ENCODE data around the gene PGBD5. TPM values are rescaled to one million over a fixed set of nuclear protein-coding genes. Genes with fewer than 3 reads are reported as not detected.

Gene PGBD5
- total and polyA plus RNA-seq, 2 of the 13 experiments (the other 11 are each of a cell fraction or from before 2014, with no cell fraction given): 0.04 to 0.13 TPM

- ChIA-PET POLR2A (no interaction called here), CTCF (ENCODE audit: low intra/inter-chr PET ratio, low total read pairs) (no interaction called here)
- Histone ChIP-seq H2AFZ (ENCODE audit: low read length) (no peak overlapping the region), H3K4me3 (replicated peaks in 1 of 3; ENCODE audit: insufficient read depth in 1 of 3, low read depth in 2 of 3, low read length in 3 of 3) (no peak overlapping the region), H3K9ac (ENCODE audit: insufficient read depth, low read depth, low read length) (no peak overlapping the region), H3K36me3 (replicated peaks in 1 of 2; ENCODE audit: control insufficient read depth in 1 of 2, insufficient read depth in 2 of 2, low read length in 2 of 2) (no peaks in the 10 kb centered on the region), H3K27ac (ENCODE audit: extremely low read length, insufficient read depth, low read length) (no peak overlapping the region), H3K79me2 (ENCODE audit: insufficient read depth, low read length) (no peaks in the 10 kb centered on the region), H4K20me1 (ENCODE audit: insufficient read depth, low read length) (no peaks in the 10 kb centered on the region), H3K4me2 (ENCODE audit: low read depth, low read length) (no peak overlapping the region), H3K4me1 (ENCODE audit: insufficient read depth, low read length) (peaks cover 18% of the 10 kb centered on the region), H3K9me3 (ENCODE audit: low read length) (peaks cover 13% of the 10 kb centered on the region), H3K27me3 (ENCODE audit: control insufficient read depth in 1 of 2, insufficient read depth in 2 of 2, low read length in 2 of 2) (peaks cover 0 to 9% of the 10 kb centered on the region in 2 experiments; a peak in 2 of 5 replicates)
- intact Hi-C loops (cut with micrococcal nuclease; ENCODE audit: unreplicated experiment): no loop called here
- WGBS (ENCODE audit: low lambda C conversion rate): 0% methylated on average over 1 of the region's 8 CpGs
- no peak for DNase-seq (ENCODE audit: low spot score)
- in situ Hi-C loops (cut with HindIII; ENCODE audit: extremely low pct_ligation_motif_present, low pct_unique_long_range_greater_than_20kb): no loop called here
- FAIRE-seq: no peak
- TF ChIP-seq MXD3 (CRISPR knock-in tag; IDR thresholded peaks at IDR 0.05): no peak
- no peak for TF ChIP-seq KDM2A (CRISPR knock-in tag; IDR thresholded peaks at IDR 0.05; ENCODE audit: borderline replicate concordance, low read depth)
- TF ChIP-seq KDM1A (CRISPR knock-in tag; IDR thresholded peaks at IDR 0.05): no peak
- no peak for TF ChIP-seq ATF1 (CRISPR knock-in tag; IDR thresholded peaks at IDR 0.05)
- TF ChIP-seq JDP2 (CRISPR knock-in tag; IDR thresholded peaks at IDR 0.05; ENCODE audit: borderline replicate concordance): no peak
- ATAC-seq: no peak
- no TSS peak for BruUV-seq (replicated peaks)
Measured at GRCh38 chr1:230377324-230377723, 48.8 kb downstream of the PGBD5 start.

GRCh38 chr1:230376296-230376695 is 49.8 kb downstream of the PGBD5 start:
- BruUV-seq (replicated peaks): no TSS peak
- WGBS (ENCODE audit: low lambda C conversion rate): no CpG with 5 or more reads among the region's 4 CpGs
- peaks cover 13% of the 10 kb centered on the region for H3K9me3 ChIP-seq (ENCODE audit: low read length)
- intact Hi-C loops (cut with micrococcal nuclease; ENCODE audit: unreplicated experiment): no loop called here
- H2AFZ ChIP-seq (ENCODE audit: low read length): no peak overlapping the region
- H3K9ac ChIP-seq (ENCODE audit: insufficient read depth, low read depth, low read length): no peak overlapping the region
- ATAC-seq: no peak
- no peak for DNase-seq (ENCODE audit: low spot score)
- POLR2A ChIA-PET: no interaction called here
- H3K4me1 ChIP-seq (ENCODE audit: insufficient read depth, low read length): peaks cover 8% of the 10 kb centered on the region
- in situ Hi-C loops (cut with HindIII; ENCODE audit: extremely low pct_ligation_motif_present, low pct_unique_long_range_greater_than_20kb): no loop called here
- H3K4me2 ChIP-seq (ENCODE audit: low read depth, low read length): no peak overlapping the region
- no peaks in the 10 kb centered on the region for H3K79me2 ChIP-seq (ENCODE audit: insufficient read depth, low read length)
- H3K27me3 ChIP-seq (ENCODE audit: control insufficient read depth in 1 of 2, insufficient read depth in 2 of 2, low read length in 2 of 2): peaks cover 0 to 9% of the 10 kb centered on the region in 2 experiments; a peak in 2 of 5 replicates
- no peaks in the 10 kb centered on the region for H3K36me3 ChIP-seq (replicated peaks in 1 of 2; ENCODE audit: control insufficient read depth in 1 of 2, insufficient read depth in 2 of 2, low read length in 2 of 2)
- TF ChIP-seq RBM39 (IDR thresholded peaks at IDR 0.05; ENCODE audit: low read depth, low read length, poor library complexity, severe bottlenecking): no peak
- TF ChIP-seq NR2F1 (CRISPR knock-in tag; IDR thresholded peaks at IDR 0.05): no peak
- no peak for TF ChIP-seq ZNF713 (CRISPR knock-in tag; IDR thresholded peaks at IDR 0.05)
- TF ChIP-seq TP53 (CRISPR knock-in tag; conservative IDR thresholded peaks at IDR 0.05): no peak
- TF ChIP-seq ZNF639 (CRISPR knock-in tag; conservative IDR thresholded peaks at IDR 0.05): no peak
- no peak for TF ChIP-seq ZFP91 (CRISPR knock-in tag; IDR thresholded peaks at IDR 0.05; ENCODE audit: borderline replicate concordance)
- no peak for TF ChIP-seq HMGA1 (CRISPR knock-in tag; conservative IDR thresholded peaks at IDR 0.05)
- no peak overlapping the region for H3K4me3 ChIP-seq (replicated peaks in 1 of 3; ENCODE audit: insufficient read depth in 1 of 3, low read depth in 2 of 3, low read length in 3 of 3)
- FAIRE-seq: no peak
- H3K27ac ChIP-seq (ENCODE audit: extremely low read length, insufficient read depth, low read length): no peak overlapping the region
- H4K20me1 ChIP-seq (ENCODE audit: insufficient read depth, low read length): no peaks in the 10 kb centered on the region
- CTCF ChIA-PET (ENCODE audit: low intra/inter-chr PET ratio, low total read pairs): no interaction called here
